ENCODE measurements around the gene ANKRD31.

GRCh38 chr5:75243510-75243909 lies 6.8 kb upstream of the ANKRD31 start:
- TF ChIP-seq POLR2A (IDR thresholded peaks at IDR 0.05; ENCODE audit: low read depth, low read length) (no peak), POLR2AphosphoS5 (IDR thresholded peaks at IDR 0.05; ENCODE audit: low read depth, low read length) (no peak), TAF1 (IDR thresholded peaks at IDR 0.05; ENCODE audit: low read depth, low read length) (no peak)

All from GM12891 (cell line).